ENCODE data around the gene ATP2A1.
"Not testable (repeated sequence)": the region's sequence is repeated elsewhere in the genome, so short reads cannot be mapped to it uniquely, and the experiment has no call there.

ATP2A1 gene

DNA sequence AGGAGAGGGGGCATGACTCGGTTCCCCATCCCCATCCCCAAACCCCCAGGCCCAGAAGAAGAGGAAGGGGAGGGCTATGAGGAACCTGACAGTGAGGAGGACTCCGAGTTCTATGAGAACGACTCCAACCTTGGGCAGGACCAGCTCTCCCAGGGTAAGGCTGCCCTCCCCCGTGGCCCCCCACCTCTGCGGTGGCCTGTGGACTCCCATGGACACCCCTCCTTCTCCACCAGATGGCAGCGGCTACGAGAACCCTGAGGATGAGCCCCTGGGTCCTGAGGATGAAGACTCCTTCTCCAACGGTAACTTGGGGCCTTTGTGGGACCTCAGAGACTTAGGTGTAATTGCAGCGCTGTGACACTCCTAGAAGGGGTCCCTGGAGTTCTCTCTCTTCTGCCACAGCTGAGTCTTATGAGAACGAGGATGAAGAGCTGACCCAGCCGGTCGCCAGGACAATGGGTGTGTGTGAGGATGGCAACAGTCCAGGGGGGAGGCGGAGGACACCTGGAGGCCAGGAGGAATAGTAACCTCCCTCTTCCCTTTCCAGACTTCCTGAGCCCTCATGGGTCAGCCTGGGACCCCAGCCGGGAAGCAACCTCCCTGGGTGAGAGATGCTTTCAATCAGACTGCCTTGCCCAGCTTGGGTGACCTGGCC, 59.1 kb downstream of the ATP2A1 start:
- TF ChIP-seq, protein P1, sequence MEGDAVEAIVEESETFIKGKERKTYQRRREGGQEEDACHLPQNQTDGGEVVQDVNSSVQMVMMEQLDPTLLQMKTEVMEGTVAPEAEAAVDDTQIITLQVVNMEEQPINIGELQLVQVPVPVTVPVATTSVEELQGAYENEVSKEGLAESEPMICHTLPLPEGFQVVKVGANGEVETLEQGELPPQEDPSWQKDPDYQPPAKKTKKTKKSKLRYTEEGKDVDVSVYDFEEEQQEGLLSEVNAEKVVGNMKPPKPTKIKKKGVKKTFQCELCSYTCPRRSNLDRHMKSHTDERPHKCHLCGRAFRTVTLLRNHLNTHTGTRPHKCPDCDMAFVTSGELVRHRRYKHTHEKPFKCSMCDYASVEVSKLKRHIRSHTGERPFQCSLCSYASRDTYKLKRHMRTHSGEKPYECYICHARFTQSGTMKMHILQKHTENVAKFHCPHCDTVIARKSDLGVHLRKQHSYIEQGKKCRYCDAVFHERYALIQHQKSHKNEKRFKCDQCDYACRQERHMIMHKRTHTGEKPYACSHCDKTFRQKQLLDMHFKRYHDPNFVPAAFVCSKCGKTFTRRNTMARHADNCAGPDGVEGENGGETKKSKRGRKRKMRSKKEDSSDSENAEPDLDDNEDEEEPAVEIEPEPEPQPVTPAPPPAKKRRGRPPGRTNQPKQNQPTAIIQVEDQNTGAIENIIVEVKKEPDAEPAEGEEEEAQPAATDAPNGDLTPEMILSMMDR (IDR thresholded peaks at IDR 0.05; ENCODE audit: low read depth, low read length): no peak
- H3K4me3 ChIP-seq (ENCODE audit: low read depth, low read length): no peak overlapping the region

DNA sequence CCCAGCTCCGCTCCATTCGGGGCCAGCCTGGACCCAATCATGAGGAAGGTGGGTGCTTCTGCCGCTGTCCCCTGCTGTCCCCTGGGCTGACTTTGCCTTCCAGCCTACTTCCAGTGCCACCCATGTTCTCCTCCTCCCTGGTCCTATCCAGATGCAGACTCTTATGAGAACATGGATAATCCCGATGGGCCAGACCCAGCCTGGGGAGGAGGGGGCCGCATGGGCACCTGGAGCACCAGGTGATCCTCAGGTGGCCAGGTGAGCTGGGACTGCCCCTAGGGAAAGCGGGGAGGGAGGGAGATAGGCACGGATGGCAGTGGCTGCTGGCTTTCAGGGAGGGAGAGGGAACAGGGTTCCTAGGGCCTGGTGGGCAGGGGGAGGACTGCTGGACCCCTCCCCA, 60.4 kb downstream of the ATP2A1 start:
- TF ChIP-seq, protein P1 (IDR thresholded peaks at IDR 0.05; ENCODE audit: low read depth, low read length): no peak

DNA sequence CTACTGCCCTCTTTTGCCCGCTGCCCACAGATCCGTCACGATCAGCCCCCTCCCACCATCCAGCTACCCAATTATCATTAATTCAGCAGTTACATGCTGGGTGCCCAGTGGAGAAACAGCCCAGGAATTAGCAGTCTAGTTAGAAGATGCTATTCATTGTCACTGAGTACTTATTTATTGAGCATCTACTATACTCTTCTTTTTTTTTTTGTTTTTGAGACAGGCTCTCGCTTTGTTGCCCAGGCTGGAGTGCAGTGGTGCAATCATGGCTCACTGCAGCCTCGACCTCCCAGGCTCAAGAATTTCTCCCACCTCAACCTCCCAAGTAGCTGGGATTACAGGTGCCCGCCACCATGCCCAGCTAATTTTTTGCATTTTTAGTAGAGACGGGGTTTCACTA, 61.5 kb downstream of the ATP2A1 start:
- H3K4me3 ChIP-seq (ENCODE audit: low read depth, low read length): not testable (repeated sequence)

More for the DNA sequence above, 60.4 kb downstream of the ATP2A1 start:
- no peak overlapping the region for H3K4me3 ChIP-seq (ENCODE audit: low read depth, low read length)

DNA sequence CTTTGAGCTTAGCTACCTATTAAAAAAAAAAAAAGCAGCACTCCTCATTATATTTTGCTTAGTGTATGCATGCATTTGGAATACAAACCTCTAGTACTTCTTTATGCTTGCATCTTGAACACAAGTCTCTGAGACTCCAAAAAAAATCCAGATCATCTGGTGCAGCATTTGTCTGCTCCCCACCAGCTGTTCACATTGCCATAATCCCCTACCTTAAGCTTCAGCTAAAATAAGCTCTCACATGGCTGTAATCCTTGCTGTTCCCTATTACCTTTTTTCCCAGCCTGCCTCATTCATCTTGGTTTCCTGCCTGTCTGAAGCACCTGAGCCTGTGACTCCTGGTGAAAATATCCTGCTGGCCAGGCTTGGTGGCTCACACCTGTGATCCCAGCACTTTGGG, 65.0 kb downstream of the ATP2A1 start:
- no peak overlapping the region for H3K4me3 ChIP-seq (ENCODE audit: low read depth, low read length)
- TF ChIP-seq, protein P1 (IDR thresholded peaks at IDR 0.05; ENCODE audit: low read depth, low read length): no peak

DNA sequence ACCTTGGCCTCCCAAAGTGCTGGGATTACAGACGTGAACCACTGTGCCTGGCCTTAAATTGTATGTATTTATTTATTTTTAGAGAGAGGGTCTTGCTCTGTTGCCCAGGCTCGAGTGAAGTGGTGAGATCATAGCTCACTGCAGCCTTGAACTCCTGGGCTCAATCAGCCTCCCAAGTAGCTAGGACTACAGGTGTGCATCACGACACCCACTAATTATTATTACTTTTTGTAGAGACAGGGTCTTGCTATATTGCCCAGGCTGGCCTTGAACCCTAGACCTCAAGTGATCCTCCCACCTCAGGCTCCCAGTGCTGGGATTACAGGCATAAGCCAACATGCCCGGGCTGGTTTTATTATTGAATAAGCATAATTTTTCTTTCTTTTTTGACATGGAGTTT, 68.4 kb downstream of the ATP2A1 start:
- TF ChIP-seq, protein P1 (IDR thresholded peaks at IDR 0.05; ENCODE audit: low read depth, low read length): no peak
- no peak overlapping the region for H3K4me3 ChIP-seq (ENCODE audit: low read depth, low read length)

DNA sequence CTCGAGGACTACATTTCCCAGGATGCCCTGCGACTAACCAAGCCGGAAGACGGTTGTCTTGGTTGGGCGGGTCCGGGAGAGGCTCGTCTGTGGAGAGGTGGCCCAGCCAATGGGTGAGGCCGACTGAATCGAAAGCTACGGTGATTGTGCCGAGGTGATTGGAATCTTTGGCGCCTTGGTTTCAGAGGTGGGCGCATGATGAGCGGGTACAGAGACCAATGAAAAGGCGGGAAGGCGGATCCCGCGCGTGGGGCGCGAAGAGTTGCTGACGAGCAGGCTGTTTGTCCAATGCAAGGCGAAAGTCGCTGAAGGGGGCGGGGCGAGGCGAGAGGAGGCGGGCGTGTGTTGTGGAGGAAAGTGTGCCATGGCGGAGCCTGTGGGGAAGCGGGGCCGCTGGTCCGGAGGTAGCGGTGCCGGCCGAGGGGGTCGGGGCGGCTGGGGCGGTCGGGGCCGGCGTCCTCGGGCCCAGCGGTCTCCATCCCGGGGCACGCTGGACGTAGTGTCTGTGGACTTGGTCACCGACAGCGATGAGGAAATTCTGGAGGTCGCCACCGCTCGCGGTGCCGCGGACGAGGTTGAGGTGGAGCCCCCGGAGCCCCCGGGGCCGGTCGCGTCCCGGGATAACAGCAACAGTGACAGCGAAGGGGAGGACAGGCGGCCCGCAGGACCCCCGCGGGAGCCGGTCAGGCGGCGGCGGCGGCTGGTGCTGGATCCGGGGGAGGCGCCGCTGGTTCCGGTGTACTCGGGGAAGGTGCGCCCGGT, 72.5 kb downstream of the ATP2A1 start, which contains the start of gene NFATC2IP:
NFATC2IP (plus strand) TSS at position 290 of the 762 bp plus-strand sequence; CDS start at position 365, 75 bp downstream.
- TF ChIP-seq, protein P1 (IDR thresholded peaks at IDR 0.05; ENCODE audit: low read depth, low read length): no peak
- H3K4me3 ChIP-seq (ENCODE audit: low read depth, low read length): peak within 1 kb of the TSS; percentile 93

DNA sequence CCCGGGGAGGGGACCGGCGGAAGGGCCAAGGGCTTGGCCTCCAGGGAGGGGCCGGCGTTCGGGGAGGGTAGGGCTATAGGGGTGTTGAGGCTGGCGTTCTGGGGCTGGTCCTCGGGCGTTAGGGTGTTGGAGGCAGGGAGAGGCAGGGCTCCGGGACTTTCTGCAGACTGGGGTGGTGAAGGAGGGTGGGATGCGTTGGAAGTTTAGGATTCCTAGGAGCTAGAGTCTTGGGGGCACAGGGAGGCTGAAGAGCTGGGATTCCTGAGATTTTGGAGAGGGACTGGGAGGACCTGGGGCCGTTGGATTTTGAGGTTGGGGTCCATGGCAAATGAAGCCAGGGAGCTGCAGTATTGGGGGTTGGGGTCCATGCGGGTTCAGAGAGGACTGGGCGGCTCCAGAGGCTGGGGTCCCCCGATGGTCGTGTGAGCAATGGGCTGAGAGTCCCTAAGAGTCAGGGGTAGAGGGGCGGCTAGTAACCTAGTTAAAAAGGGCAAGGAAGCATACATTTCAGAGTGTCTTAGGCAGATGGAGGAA, 73.2 kb downstream of the ATP2A1 start:
- TF ChIP-seq, protein P1 (IDR thresholded peaks at IDR 0.05; ENCODE audit: low read depth, low read length): no peak
- H3K4me3 ChIP-seq (ENCODE audit: low read depth, low read length): peak overlapping the region; percentile 93
